MV-4-11 (cell line): ENCODE data around the gene WDR77.

Experiments
- DNase-seq: peaks from one replicate; lab custom pipeline; 2025; lab: John Stamatoyannopoulos, UW

WDR77 gene

GRCh38 chr1:111469539-111469938 lies 20.5 kb upstream of the WDR77 start:
- DNase-seq = no peak

- no peak for DNase-seq
These were observed 19.7 kb upstream of the WDR77 start for GRCh38 chr1:111468717-111469100.

GRCh38 chr1:111467865-111468716 lies 19.0 kb upstream of the WDR77 start:
- DNase-seq = no peak

GRCh38 chr1:111466480-111466879 lies 17.4 kb upstream of the WDR77 start:
- DNase-seq = no peak

GRCh38 chr1:111465754-111466153 lies 16.7 kb upstream of the WDR77 start:
- no peak for DNase-seq

- DNase-seq = peak; percentile 64
These were observed 14.1 kb upstream of the WDR77 start for GRCh38 chr1:111463029-111463683.

GRCh38 chr1:111462370-111463028 lies 13.4 kb upstream of the WDR77 start:
- no peak for DNase-seq

- DNase-seq = no peak
These were observed 12.7 kb upstream of the WDR77 start for GRCh38 chr1:111461765-111462164.

- DNase-seq = no peak
These were observed 6.6 kb upstream of the WDR77 start for GRCh38 chr1:111455642-111456031.

- DNase-seq = no peak
These were observed 6.0 kb upstream of the WDR77 start for GRCh38 chr1:111454859-111455641.

- no peak for DNase-seq
These were observed 4.7 kb upstream of the WDR77 start for GRCh38 chr1:111453706-111454105.

- DNase-seq = no peak
These were observed 3.5 kb upstream of the WDR77 start for GRCh38 chr1:111452581-111452980.

GRCh38 chr1:111450185-111450584 lies 1.1 kb upstream of the WDR77 start:
- DNase-seq = no peak

GRCh38 chr1:111449703-111450017 lies 604 bp upstream of the WDR77 start:
- DNase-seq = no peak

- DNase-seq = no peak
These were observed 556 bp downstream of the WDR77 start for GRCh38 chr1:111448482-111448917.

GRCh38 chr1:111446967-111447892 lies 1.8 kb downstream of the WDR77 start:
- DNase-seq = no peak

GRCh38 chr1:111446546-111446945 lies 2.5 kb downstream of the WDR77 start:
- DNase-seq = no peak

GRCh38 chr1:111444031-111444430 lies 5.0 kb downstream of the WDR77 start:
- DNase-seq = no peak

- DNase-seq = no peak
These were observed 6.6 kb downstream of the WDR77 start for GRCh38 chr1:111442457-111442856.

- DNase-seq = no peak
These were observed 7.4 kb downstream of the WDR77 start for GRCh38 chr1:111441573-111442192.
